ENCODE data around the gene TFCP2L1.
A peak's percentile ranks its signal among the peaks of the same experiment; 100 is the strongest.

Gene TFCP2L1

DNA sequence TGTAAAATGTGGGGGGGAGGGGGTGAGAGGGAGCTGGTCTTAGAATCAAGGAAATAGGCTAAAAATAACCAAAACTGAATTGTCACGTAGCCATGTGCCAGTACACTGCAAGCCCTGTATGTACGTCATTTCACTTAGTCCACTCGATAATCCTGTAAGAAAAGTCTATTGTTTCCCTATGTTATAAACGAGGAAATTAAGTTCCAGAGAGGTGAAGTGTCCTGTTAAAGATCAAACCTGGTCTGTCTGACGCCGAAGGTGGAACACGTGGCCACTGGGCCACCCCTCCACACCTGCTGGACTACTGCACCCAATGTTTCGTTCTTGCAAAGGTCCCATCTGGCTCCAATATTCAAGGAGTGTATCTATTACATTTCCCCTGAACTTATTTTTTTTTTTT, 29.6 kb downstream of the TFCP2L1 start:
- ChIA-PET POLR2A (no interaction called here), CTCF (interaction anchor here (1.2 kb wide), 1 partner anchor 100 kb away, joined by 4 read pairs; no protein-coding TSS in a partner anchor)
- Histone ChIP-seq H3K27ac (ENCODE audit: extremely low read depth, low read depth, low read length) (no peak overlapping the region), H3K36me3 (ENCODE audit: control insufficient read depth in 2 of 2, insufficient read depth in 1 of 2, low read length in 2 of 2) (no peaks in the 10 kb centered on the region), H3K4me1 (ENCODE audit: control insufficient read depth, insufficient read depth, low read length) (peaks cover 4% of the 10 kb centered on the region), H3K4me3 (ENCODE audit: low read depth, low read length) (no peak overlapping the region), H3K9me3 (ENCODE audit: control insufficient read depth, insufficient read depth, low read depth, low read length) (no peaks in the 10 kb centered on the region)
- TF ChIP-seq ZBTB1 (tag by site-specific recombination; IDR thresholded peaks at IDR 0.05) (no peak), OVOL3 (tag by site-specific recombination; IDR thresholded peaks at IDR 0.05) (no peak), PRDM4 (tag by site-specific recombination; IDR thresholded peaks at IDR 0.05) (no peak), EGR2 (tag by site-specific recombination; IDR thresholded peaks at IDR 0.05; ENCODE audit: low read depth) (no peak), ZNF175 (tag by site-specific recombination; IDR thresholded peaks at IDR 0.05) (no peak), AEBP2 (tag by site-specific recombination; IDR thresholded peaks at IDR 0.05; ENCODE audit: borderline replicate concordance) (no peak), ZNF555 (tag by site-specific recombination; conservative IDR thresholded peaks at IDR 0.05) (no peak)
- TF ChIP-seq, protein P1, sequence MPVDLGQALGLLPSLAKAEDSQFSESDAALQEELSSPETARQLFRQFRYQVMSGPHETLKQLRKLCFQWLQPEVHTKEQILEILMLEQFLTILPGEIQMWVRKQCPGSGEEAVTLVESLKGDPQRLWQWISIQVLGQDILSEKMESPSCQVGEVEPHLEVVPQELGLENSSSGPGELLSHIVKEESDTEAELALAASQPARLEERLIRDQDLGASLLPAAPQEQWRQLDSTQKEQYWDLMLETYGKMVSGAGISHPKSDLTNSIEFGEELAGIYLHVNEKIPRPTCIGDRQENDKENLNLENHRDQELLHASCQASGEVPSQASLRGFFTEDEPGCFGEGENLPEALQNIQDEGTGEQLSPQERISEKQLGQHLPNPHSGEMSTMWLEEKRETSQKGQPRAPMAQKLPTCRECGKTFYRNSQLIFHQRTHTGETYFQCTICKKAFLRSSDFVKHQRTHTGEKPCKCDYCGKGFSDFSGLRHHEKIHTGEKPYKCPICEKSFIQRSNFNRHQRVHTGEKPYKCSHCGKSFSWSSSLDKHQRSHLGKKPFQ (tag by site-specific recombination; IDR thresholded peaks at IDR 0.05): no peak
- TF ChIP-seq, protein P2, sequence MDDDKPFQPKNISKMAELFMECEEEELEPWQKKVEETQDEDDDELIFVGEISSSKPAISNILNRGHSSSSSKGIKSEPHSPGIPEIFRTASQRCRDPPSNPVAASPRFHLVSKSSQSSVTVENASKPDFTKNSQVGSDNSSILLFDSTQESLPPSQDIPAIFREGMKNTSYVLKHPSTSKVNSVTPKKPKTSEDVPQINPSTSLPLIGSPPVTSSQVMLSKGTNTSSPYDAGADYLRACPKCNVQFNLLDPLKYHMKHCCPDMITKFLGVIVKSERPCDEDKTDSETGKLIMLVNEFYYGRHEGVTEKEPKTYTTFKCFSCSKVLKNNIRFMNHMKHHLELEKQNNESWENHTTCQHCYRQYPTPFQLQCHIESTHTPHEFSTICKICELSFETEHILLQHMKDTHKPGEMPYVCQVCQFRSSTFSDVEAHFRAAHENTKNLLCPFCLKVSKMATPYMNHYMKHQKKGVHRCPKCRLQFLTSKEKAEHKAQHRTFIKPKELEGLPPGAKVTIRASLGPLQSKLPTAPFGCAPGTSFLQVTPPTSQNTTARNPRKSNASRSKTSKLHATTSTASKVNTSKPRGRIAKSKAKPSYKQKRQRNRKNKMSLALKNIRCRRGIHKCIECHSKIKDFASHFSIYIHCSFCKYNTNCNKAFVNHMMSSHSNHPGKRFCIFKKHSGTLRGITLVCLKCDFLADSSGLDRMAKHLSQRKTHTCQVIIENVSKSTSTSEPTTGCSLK (tag by site-specific recombination; IDR thresholded peaks at IDR 0.05): no peak
- TF ChIP-seq, protein P3, sequence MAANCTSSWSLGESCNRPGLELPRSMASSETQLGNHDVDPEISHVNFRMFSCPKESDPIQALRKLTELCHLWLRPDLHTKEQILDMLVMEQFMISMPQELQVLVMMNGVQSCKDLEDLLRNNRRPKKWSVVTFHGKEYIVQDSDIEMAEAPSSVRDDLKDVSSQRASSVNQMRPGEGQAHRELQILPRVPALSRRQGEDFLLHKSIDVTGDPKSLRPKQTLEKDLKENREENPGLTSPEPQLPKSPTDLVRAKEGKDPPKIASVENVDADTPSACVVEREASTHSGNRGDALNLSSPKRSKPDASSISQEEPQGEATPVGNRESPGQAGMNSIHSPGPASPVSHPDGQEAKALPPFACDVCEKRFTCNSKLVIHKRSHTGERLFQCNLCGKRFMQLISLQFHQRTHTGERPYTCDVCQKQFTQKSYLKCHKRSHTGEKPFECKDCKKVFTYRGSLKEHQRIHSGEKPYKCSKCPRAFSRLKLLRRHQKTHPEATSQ (tag by site-specific recombination; IDR thresholded peaks at IDR 0.05): no peak

DNA sequence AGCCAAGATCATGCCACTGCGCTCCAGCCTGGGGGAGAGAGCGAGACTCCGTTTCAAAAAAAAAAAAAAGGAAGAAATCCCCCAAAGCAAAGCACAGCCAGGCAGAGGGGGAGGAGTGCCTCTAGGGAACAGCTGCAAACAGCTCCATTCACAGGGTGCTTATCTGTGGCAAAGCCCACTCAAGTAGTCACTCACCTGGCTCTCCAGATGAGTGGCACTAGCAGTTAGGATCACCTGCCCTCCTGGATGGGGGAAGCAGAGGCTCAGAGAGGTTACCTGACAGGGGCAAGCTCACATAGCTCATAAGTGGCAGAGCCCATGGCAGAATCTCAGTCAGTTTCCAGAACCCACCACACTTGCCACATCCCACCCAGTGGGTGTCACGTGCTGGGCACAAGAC, 30.3 kb downstream of the TFCP2L1 start:
- ChIA-PET POLR2A (no interaction called here), CTCF (interaction anchor here (0.6 to 1.2 kb wide), 2 partner anchors 101 to 391 kb away, joined by 3 to 4 read pairs; no protein-coding TSS in a partner anchor)
- Histone ChIP-seq H3K27ac (ENCODE audit: extremely low read depth, low read depth, low read length) (no peak overlapping the region), H3K4me3 (ENCODE audit: low read depth, low read length) (no peak overlapping the region), H3K4me1 (ENCODE audit: control insufficient read depth, insufficient read depth, low read length) (peaks cover 2% of the 10 kb centered on the region; the same call in 1 of the 2 replicates), H3K36me3 (ENCODE audit: control insufficient read depth in 2 of 2, insufficient read depth in 1 of 2, low read length in 2 of 2) (no peaks in the 10 kb centered on the region), H3K9me3 (ENCODE audit: control insufficient read depth, insufficient read depth, low read depth, low read length) (no peaks in the 10 kb centered on the region)
- TF ChIP-seq ZNF341 (tag by site-specific recombination; IDR thresholded peaks at IDR 0.05; ENCODE audit: low read depth): peak; percentile 63
- TF ChIP-seq, protein P4, sequence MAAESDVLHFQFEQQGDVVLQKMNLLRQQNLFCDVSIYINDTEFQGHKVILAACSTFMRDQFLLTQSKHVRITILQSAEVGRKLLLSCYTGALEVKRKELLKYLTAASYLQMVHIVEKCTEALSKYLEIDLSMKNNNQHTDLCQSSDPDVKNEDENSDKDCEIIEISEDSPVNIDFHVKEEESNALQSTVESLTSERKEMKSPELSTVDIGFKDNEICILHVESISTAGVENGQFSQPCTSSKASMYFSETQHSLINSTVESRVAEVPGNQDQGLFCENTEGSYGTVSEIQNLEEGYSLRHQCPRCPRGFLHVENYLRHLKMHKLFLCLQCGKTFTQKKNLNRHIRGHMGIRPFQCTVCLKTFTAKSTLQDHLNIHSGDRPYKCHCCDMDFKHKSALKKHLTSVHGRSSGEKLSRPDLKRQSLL (tag by site-specific recombination; IDR thresholded peaks at IDR 0.05): no peak
